Astrocyte (in vitro differentiated cells and primary cell): ENCODE data around the gene PDGFRB. TPM values are rescaled to one million over a fixed set of nuclear protein-coding genes. Genes with fewer than 3 reads are reported as not detected.

Experiments used
- DNase-seq: peaks from one replicate; pipeline ENCODE4 v3.0.0-alpha.2; 2010; ENCODE audit warnings: low read depth
- FAIRE-seq: peaks from 2 replicates; lab custom pipeline; 2011; peaks lifted over from hg19 to GRCh38; lab: Jason Lieb, UNC
- H2AFZ ChIP-seq: 2 replicates; pipeline ENCODE4 v1.6.0; 2012; ENCODE audit warnings: low read depth, low read length, inconsistent platforms
- H3K27ac ChIP-seq: 2 replicates; pipeline ENCODE4 v1.5.1; 2011; ENCODE audit warnings: low read depth, low read length, inconsistent platforms
- H3K27me3 ChIP-seq: 2 replicates; pipeline ENCODE4 v1.6.0; 2011; ENCODE audit warnings: low read length, inconsistent platforms; ENCODE audit not compliant: insufficient read depth
- H3K36me3 ChIP-seq: 2 replicates; pipeline ENCODE4 v1.5.1; 2011; ENCODE audit warnings: low read length, inconsistent platforms; ENCODE audit not compliant: insufficient read depth
- H3K4me1 ChIP-seq: 2 replicates; pipeline ENCODE4 v1.5.1; 2011; ENCODE audit warnings: low read length, inconsistent platforms; ENCODE audit not compliant: insufficient read depth
- H3K4me2 ChIP-seq: 2 replicates; pipeline ENCODE4 v1.6.0; 2012; ENCODE audit warnings: low read length, inconsistent platforms
- H3K4me3 ChIP-seq: 2 replicates; pipeline ENCODE4 v1.5.1; 2011; ENCODE audit warnings: low read depth, mild to moderate bottlenecking, low read length, inconsistent platforms; ENCODE audit not compliant: insufficient read depth
- H3K79me2 ChIP-seq: 2 replicates; pipeline ENCODE4 v1.6.0; 2012; ENCODE audit warnings: mild to moderate bottlenecking, low read length, inconsistent platforms; ENCODE audit not compliant: insufficient read depth
- H3K9ac ChIP-seq: 2 replicates; pipeline ENCODE4 v1.6.0; 2012; ENCODE audit warnings: mild to moderate bottlenecking, low read length, inconsistent platforms
- H3K9me3 ChIP-seq: 2 replicates; pipeline ENCODE4 v1.5.1; 2012; ENCODE audit warnings: low read depth, mild to moderate bottlenecking, low read length, inconsistent platforms; ENCODE audit not compliant: insufficient read depth
- H4K20me1 ChIP-seq: 2 replicates; pipeline ENCODE4 v1.6.0; 2012; ENCODE audit warnings: low read length, inconsistent platforms; ENCODE audit not compliant: insufficient read depth
- H3K27ac Mint-ChIP-seq: one replicate; pipeline ENCODE4 v1.8.0; 2021; ENCODE audit warnings: mild to moderate bottlenecking, mixed read lengths; ENCODE audit not compliant: unreplicated experiment
- H3K27me3 Mint-ChIP-seq: one replicate; pipeline ENCODE4 v1.8.0; 2021; ENCODE audit warnings: low read depth, mixed read lengths; ENCODE audit not compliant: unreplicated experiment
- H3K36me3 Mint-ChIP-seq: one replicate; pipeline ENCODE4 v1.8.0; 2021; ENCODE audit warnings: low read depth, mixed read lengths; ENCODE audit not compliant: unreplicated experiment
- H3K4me1 Mint-ChIP-seq: one replicate; pipeline ENCODE4 v1.8.0; 2021; ENCODE audit warnings: low read depth, mixed read lengths; ENCODE audit not compliant: unreplicated experiment
- H3K4me3 Mint-ChIP-seq: one replicate; pipeline ENCODE4 v1.8.0; 2021; ENCODE audit warnings: mild to moderate bottlenecking, moderate library complexity, mixed read lengths; ENCODE audit not compliant: unreplicated experiment
- H3K9me3 Mint-ChIP-seq: one replicate; pipeline ENCODE4 v1.8.0; 2021; ENCODE audit warnings: mild to moderate bottlenecking, mixed read lengths; ENCODE audit not compliant: unreplicated experiment
- EZH2 ChIP-seq: IDR thresholded peaks from 2 replicates; pipeline ENCODE4 v1.6.1; 2012; ENCODE audit warnings: mild to moderate bottlenecking, low read length, inconsistent platforms; ENCODE audit not compliant: insufficient read depth
- total RNA-seq: library from RNA; stranded (reverse); gene quantifications from 2 replicates; pipeline ENCODE4 v1.2.1, GENCODE V29; 2021
- TF ChIP-seq, protein P1 (sequence below): IDR thresholded peaks from 2 replicates; pipeline ENCODE4 v1.5.1; 2011; ENCODE audit warnings: low read depth, mild to moderate bottlenecking, inconsistent platforms, low read length, moderate library complexity; ENCODE audit not compliant: insufficient read depth

The PDGFRB gene
- total RNA-seq, 1 donor from 2014 or later = 78.8 TPM

DNA sequence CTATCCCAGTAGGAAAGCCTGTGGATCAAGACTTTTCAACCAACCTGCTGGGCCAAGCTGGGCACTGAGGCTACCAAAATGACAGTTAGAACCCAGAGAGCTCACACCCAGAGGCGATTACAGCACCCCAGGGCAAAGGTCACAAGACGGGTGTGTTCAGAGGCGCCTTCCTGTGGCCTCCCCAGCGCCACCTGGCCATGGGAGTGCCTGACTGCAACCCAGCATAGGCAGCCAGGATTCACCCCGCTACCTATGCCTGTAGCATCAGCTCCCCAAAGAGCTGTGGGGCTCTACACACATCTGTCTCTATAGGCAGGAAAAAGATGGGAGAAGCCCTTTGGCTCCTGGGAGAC lies 33.5 kb downstream of the PDGFRB start:
- no peak overlapping the region for H3K4me3 ChIP-seq
- no peak overlapping the region for H2AFZ ChIP-seq
- peaks cover 40% of the 10 kb centered on the region for H3K36me3 ChIP-seq
- no peaks in the 10 kb centered on the region for H3K4me1 Mint-ChIP-seq
- H3K27me3 ChIP-seq = no peaks in the 10 kb centered on the region
- DNase-seq (no peak), FAIRE-seq (no peak)
- H3K4me3 Mint-ChIP-seq = no peak overlapping the region
- no peak overlapping the region for H3K27ac ChIP-seq
- H3K9ac ChIP-seq = no peak overlapping the region
- no peaks in the 10 kb centered on the region for H4K20me1 ChIP-seq
- no peaks in the 10 kb centered on the region for H3K9me3 ChIP-seq
- peaks cover 2% of the 10 kb centered on the region for H3K27me3 Mint-ChIP-seq
- H3K79me2 ChIP-seq = no peaks in the 10 kb centered on the region
- no peak overlapping the region for H3K27ac Mint-ChIP-seq
- H3K4me1 ChIP-seq = no peaks in the 10 kb centered on the region
- peaks cover 42% of the 10 kb centered on the region for H3K36me3 Mint-ChIP-seq
- no peak overlapping the region for H3K4me2 ChIP-seq
- no peaks in the 10 kb centered on the region for H3K9me3 Mint-ChIP-seq
- TF ChIP-seq, protein P1, sequence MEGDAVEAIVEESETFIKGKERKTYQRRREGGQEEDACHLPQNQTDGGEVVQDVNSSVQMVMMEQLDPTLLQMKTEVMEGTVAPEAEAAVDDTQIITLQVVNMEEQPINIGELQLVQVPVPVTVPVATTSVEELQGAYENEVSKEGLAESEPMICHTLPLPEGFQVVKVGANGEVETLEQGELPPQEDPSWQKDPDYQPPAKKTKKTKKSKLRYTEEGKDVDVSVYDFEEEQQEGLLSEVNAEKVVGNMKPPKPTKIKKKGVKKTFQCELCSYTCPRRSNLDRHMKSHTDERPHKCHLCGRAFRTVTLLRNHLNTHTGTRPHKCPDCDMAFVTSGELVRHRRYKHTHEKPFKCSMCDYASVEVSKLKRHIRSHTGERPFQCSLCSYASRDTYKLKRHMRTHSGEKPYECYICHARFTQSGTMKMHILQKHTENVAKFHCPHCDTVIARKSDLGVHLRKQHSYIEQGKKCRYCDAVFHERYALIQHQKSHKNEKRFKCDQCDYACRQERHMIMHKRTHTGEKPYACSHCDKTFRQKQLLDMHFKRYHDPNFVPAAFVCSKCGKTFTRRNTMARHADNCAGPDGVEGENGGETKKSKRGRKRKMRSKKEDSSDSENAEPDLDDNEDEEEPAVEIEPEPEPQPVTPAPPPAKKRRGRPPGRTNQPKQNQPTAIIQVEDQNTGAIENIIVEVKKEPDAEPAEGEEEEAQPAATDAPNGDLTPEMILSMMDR = no peak
- no peak for TF ChIP-seq EZH2

DNA sequence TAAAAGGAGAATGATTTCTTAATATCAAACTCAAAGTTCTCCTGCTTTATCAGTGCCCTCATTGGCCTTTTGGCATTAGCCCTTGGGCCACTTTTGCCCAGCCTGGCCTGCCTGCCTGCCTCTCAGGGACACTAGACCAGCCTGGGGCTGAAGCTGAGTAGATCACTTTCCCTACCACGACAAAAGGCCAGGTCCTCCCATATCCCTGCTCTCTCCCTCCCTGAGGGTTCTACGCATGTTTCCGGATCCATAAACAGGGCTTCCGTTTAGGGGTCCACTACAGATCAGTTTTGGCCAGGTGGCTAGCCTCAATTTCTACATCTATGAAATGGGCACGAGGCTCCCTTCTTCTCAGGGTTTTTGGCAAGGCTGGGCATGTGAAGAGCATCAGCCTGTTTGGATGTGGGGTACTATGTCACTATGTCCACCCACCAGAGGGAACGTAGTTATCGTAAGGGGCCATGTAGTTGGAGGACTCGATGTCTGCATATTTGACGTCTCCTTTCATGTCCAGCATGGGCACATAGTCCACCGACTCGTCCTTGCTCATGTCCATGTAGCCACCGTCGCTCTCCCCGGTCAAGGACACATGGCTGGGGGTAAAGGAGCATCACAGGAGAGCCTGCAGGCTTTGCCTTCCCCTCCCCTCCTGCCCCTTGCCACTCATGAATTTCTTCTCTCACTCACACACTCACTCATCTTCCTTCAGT lies 34.0 kb downstream of the PDGFRB start:
- no peak overlapping the region for H3K27ac Mint-ChIP-seq
- no peak for FAIRE-seq

More for the DNA sequence above, 34.0 kb downstream of the PDGFRB start:
- no peak for TF ChIP-seq EZH2
- TF ChIP-seq, protein P1 = no peak
- Histone ChIP-seq H3K4me1 (no peaks in the 10 kb centered on the region), H3K36me3 (peaks cover 40% of the 10 kb centered on the region), H3K9ac (no peak overlapping the region), H3K9me3 (no peaks in the 10 kb centered on the region), H3K4me3 (no peak overlapping the region), H3K27ac (no peak overlapping the region), H2AFZ (no peak overlapping the region), H4K20me1 (no peaks in the 10 kb centered on the region), H3K4me2 (no peak overlapping the region), H3K79me2 (no peaks in the 10 kb centered on the region), H3K27me3 (no peaks in the 10 kb centered on the region)
- Mint-ChIP-seq H3K4me3 (no peak overlapping the region), H3K27me3 (peaks cover 2% of the 10 kb centered on the region), H3K36me3 (peaks cover 44% of the 10 kb centered on the region), H3K4me1 (peaks cover 2% of the 10 kb centered on the region), H3K9me3 (no peaks in the 10 kb centered on the region)
- DNase-seq = no peak
